Adrenal gland (tissue), 12 donors: ENCODE data around the gene SNX8. TPM values are rescaled to one million over a fixed set of nuclear protein-coding genes. Genes with fewer than 3 reads are reported as not detected.

ENCODE experiments used
- DNase-seq, 7 donors: peaks; one replicate each; pipeline ENCODE4 v3.0.0-alpha.2; 2019 to 2020
- H3K27ac ChIP-seq, 5 donors: fragments of 200-600 bp; sonication (generic) in 4 of 5; 1 replicate in 3 of 5; 2 replicates in 2 of 5; pipeline versions ENCODE4 v1.5.1 to v1.8.0; 2016 to 2020; ENCODE audit warnings: mild to moderate bottlenecking in 1 of 5
- H3K27me3 ChIP-seq: fragments of 200-600 bp; 2 replicates; pipeline ENCODE4 v1.8.0; 2021
- H3K36me3 ChIP-seq, 2 donors: fragments of 200-600 bp; replicated peaks in 1 of 2; 1 replicate in 1 of 2; 2 replicates in 1 of 2; pipeline versions ENCODE4 v1.5.1 to v1.8.0; 2018 to 2022
- H3K4me1 ChIP-seq, 2 donors: fragments of 200-600 bp; replicated peaks in 1 of 2; 1 replicate in 1 of 2; 2 replicates in 1 of 2; pipeline versions ENCODE4 v1.5.1 to v1.8.0; 2018 to 2021
- H3K4me3 ChIP-seq, 4 donors: fragments of 200-600 bp; sonication (generic) in 3 of 4; one replicate each; pipeline ENCODE4 v1.5.1; 2016 to 2018
- H3K9me3 ChIP-seq, 3 donors: fragments of 200-600 bp; sonication (generic) in 1 of 3; replicated peaks in 1 of 3; 1 replicate in 2 of 3; 2 replicates in 1 of 3; pipeline versions ENCODE4 v1.5.1 to v1.8.0; 2016 to 2021
- CTCF ChIP-seq, 6 experiments: fragments of 450-650 bp in 4 of 6; fragments of 200-600 bp in 2 of 6; sonication (generic) in 1 of 6; IDR thresholded peaks; 1 replicate in 5 of 6; 2 replicates in 1 of 6; pipeline versions ENCODE4 v1.5.1 to v1.8.0; 2016 to 2021; ENCODE audit warnings: antibody characterized with exemption in 6 of 6, mild to moderate bottlenecking in 2 of 6, moderate library complexity in 1 of 6
- POLR2A ChIP-seq, 2 donors: fragments of 450-650 bp; IDR thresholded peaks; one replicate each; pipeline ENCODE4 v1.6.1; 2017; ENCODE audit warnings: antibody characterized with exemption in 2 of 2, mild to moderate bottlenecking in 2 of 2, moderate library complexity in 1 of 2
- WGBS, 4 donors: extraction: QIAGEN DNeasy Blood & Tissue Kit in 2 of 4; methylation state at CpG; one replicate each; pipeline versions ENCODE4 v1.1.5 to v1.1.7; 2013 to 2017; 5-methylcytosine and 5-hydroxymethylcytosine counted together
- intact Hi-C, 2 donors: fragments of 100-400 bp; cut with DNase I; formaldehyde crosslinking; loops; one replicate each; pipeline versions ENCODE4 v1.14.1 to v1.15.0; 2022 to 2023
- polyA plus RNA-seq, 3 donors: library from polyadenylated mRNA; stranded (reverse); fragments of 200-250 nt in 2 of 3; fragments of 350-450 nt in 1 of 3; fragmentation: Illumina TruSeq in 1 of 3; extraction: RNeasy Lipid Tissue Mini Kit (QIAGEN cat#74804) in 1 of 3; gene quantifications; one replicate each; pipeline ENCODE4 v1.2.3, GENCODE V29; 2013 to 2014
- total RNA-seq, 9 donors: library from RNA; depleted of rRNA in 4 of 9; stranded (reverse); fragments of >200 nt in 4 of 9; fragments of 120-200 nt in 1 of 9; fragmentation: NEBNext Ultra II Directional in 1 of 9; extraction: Animal tissue kit (Norgen Biotek cat#: 25700) in 1 of 9; gene quantifications; one replicate each; pipeline versions ENCODE4 v1.1.0 to v1.2.4, GENCODE V29; 2013 to 2023
- donor health status: healthy with polysubstance abuse.
- donor health status: Bipolar disorder and iron deficiency.
- donor health status: DM: yes; HTN: yes; CAD: no.
- donor health status: DM: no; HTN: no; CAD: no.
- donor health status: DM: no; HTN: no; CAD: no.
- donor health status: DM: yes; HTN: yes; CAD: no.

SNX8 gene
- total and polyA plus RNA-seq, 12 donors: 5.3 to 40.5 (median 25.9) TPM

DNA sequence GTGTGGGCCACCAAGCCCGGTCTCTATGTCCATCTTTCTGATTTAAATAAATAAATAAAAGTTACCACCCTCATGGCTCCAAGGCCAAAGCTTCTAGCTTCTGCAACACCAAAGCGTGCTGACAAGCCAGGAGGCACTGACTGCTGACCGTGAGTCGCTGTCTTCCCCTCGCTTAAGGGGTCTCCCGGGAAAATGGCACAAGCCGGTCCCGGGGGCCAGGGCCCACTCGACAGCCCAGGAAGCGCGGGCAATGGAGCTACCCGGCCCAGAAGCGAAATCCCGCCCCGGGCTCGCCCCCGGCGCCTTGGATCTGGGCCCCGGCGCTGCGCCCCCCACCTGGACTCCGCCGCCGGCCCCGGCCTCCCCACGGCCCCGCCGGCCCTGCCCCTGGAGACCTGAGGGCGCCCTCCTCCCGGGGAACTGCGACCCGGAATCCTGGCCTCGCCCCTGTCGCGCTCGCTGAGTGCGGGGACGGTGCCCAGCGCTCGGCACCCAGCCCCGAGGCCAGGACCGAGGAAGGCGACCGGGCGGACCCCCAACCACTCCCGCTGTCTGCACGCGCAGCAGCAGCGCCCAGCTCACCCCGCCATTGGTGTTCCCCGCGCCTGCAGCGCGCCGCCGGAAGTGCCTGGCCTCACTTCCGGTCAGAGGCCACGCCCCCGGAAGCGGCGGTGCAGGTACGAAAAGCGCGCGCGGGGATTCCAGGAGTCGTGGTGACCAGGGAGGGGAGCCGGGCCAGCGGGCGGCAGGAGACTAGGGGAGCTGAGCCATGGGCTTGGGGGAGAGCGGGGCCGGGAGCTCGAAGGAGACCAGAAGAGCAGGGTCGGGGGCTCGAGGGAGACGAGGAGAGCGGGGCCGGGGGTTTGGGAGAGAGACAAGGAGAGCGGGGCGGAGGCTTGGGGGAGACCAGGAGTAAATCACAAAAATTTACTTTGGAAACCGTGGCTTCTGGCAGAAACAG lies 72.4 kb downstream of the SNX8 start, which contains the start of the genes MRM2 and NUDT1:
Gene MRM2, minus strand, starts transcription at position 626 of the 961 bp plus-strand sequence. Its CDS starts 36 bp downstream, at position 590.
Gene NUDT1, plus strand, starts transcription at position 647 of the 961 bp plus-strand sequence. CDS start 2,349 bp downstream, outside the sequence.
- WGBS, 4 donors: 0 to 3% (median 1%) methylated on average over 10 to 81 of the region's 81 CpGs
- TF ChIP-seq CTCF (IDR thresholded peaks at IDR 0.05): no peak
- peak; percentile 23 to 35 for TF ChIP-seq POLR2A (IDR thresholded peaks at IDR 0.05)
- intact Hi-C loops: loop anchor here (10.0 kb wide), 2 partner anchors 103 to 113 kb away; partner anchors contain the start of gene EIF3B (in 1 of the 2)

GRCh38 chr7:2239242-2239641 lies 75.0 kb downstream of the SNX8 start:
- H3K27me3 ChIP-seq: no peaks in the 10 kb centered on the region
- no peak for DNase-seq
- no peak for TF ChIP-seq CTCF (IDR thresholded peaks at IDR 0.05)
- no peak for TF ChIP-seq POLR2A (IDR thresholded peaks at IDR 0.05)
- peaks cover 0 to 34% of the 10 kb centered on the region in 2 donors for H3K36me3 ChIP-seq
- peaks cover 4 to 16% of the 10 kb centered on the region in 2 donors for H3K4me1 ChIP-seq
- intact Hi-C loops: no loop called here
- H3K27ac ChIP-seq: no peak overlapping the region
- no peak overlapping the region for H3K4me3 ChIP-seq
- no peaks in the 10 kb centered on the region for H3K9me3 ChIP-seq
- 90 to 97% (median 95%) methylated on average over 14 to 17 of the region's 17 CpGs for WGBS, 4 donors

More for the DNA sequence above, 72.4 kb downstream of the SNX8 start, which contains the start of the genes MRM2 and NUDT1:
- no peaks in the 10 kb centered on the region for H3K9me3 ChIP-seq
- H3K4me1 ChIP-seq: peaks cover 4 to 16% of the 10 kb centered on the region in 2 donors
- H3K4me3 ChIP-seq: peak within 1 kb of the TSS; percentile 63 to 98 (median 72)
- peaks cover 0 to 12% of the 10 kb centered on the region in 2 donors for H3K36me3 ChIP-seq
- peak within 1 kb of the TSS in 2 of 5 donors; percentile 49 to 80 for H3K27ac ChIP-seq
- DNase-seq: peak; percentile 76 to 89 (median 84)
- H3K27me3 ChIP-seq: no peaks in the 10 kb centered on the region

DNA sequence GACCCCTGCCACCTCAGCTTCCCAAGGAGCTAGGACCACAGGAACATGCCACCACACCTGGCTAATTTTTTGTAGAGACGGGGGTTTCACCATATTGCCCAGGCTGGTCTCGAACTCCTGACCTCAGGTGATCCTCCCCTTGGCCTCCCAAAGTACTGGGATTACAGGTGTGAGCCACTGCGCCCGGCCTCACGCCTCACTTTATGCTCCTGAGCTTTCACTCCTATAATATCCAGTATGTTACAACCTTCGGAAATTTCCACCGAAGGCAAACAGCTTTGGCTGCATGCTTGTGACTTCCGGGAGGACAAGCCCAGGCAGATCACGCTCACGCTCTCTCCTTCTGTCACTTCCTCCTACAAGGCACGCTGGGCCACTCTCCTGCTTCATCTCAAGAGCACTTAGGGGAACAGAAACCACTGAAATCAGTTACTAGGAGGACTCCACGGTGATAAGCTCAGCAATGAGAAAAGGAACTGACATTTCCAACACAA lies 77.1 kb downstream of the SNX8 start:
- no peaks in the 10 kb centered on the region for H3K9me3 ChIP-seq
- DNase-seq: peak in 6 of 7 donors; percentile 42 to 75 (median 60)
- no peaks in the 10 kb centered on the region for H3K27me3 ChIP-seq
- TF ChIP-seq POLR2A (IDR thresholded peaks at IDR 0.05) (no peak), CTCF (IDR thresholded peaks at IDR 0.05) (no peak)
- H3K27ac ChIP-seq: peak overlapping the region in 4 of 5 donors; percentile 18 to 90 (median 57)
- H3K4me1 ChIP-seq: peaks cover 4 to 16% of the 10 kb centered on the region in 2 donors
- no peak overlapping the region for H3K4me3 ChIP-seq
- H3K36me3 ChIP-seq: peaks cover 0 to 34% of the 10 kb centered on the region in 2 donors
- 74 to 84% (median 81%) methylated on average over 12 of the region's 12 CpGs for WGBS, 4 donors
- intact Hi-C loops: no loop called here

DNA sequence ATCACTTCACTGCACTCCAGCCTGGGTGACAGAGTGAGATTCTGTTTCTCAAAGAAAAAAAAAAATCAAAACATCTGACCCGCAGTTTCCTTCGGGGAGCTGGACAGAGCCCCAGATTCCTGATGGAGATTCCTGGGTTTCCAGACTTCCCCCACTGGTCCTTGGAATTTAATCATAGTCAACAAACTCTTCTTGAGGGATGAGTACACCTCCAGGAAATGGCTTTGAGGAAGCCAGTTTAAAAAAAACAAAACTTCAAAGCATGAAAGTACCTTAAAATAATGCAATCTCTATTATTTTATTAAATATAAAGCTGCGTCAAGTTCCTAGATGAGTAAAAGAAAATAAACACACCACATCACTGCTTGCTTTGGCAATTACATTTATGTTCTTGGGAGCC lies 80.3 kb downstream of the SNX8 start:
- Histone ChIP-seq H3K27me3 (no peaks in the 10 kb centered on the region), H3K9me3 (no peaks in the 10 kb centered on the region), H3K4me1 (peaks cover 13 to 21% of the 10 kb centered on the region in 2 donors), H3K36me3 (peaks cover 0 to 34% of the 10 kb centered on the region in 2 donors), H3K4me3 (no peak overlapping the region), H3K27ac (no peak overlapping the region)
- intact Hi-C loops: no loop called here
- 62 to 84% (median 79%) methylated on average over 3 of the region's 3 CpGs for WGBS, 4 donors
- no peak for TF ChIP-seq POLR2A (IDR thresholded peaks at IDR 0.05)
- no peak for TF ChIP-seq CTCF (IDR thresholded peaks at IDR 0.05)
- no peak for DNase-seq
